Activated CD4-positive, alpha-beta T cell treated with anti-CD3 and anti-CD28 coated beads, Interleukin-10, Interleukin-2, amounts not matched to agents 100 ng/mL and 50 ng/mL, durations not matched to agents 16 hours and 8 hours (primary cell): ENCODE results near the gene CA11.

Experiments
- DNase-seq: peaks from one replicate; pipeline ENCODE4 v3.0.0-alpha.2; 2020

CA11 gene

DNA sequence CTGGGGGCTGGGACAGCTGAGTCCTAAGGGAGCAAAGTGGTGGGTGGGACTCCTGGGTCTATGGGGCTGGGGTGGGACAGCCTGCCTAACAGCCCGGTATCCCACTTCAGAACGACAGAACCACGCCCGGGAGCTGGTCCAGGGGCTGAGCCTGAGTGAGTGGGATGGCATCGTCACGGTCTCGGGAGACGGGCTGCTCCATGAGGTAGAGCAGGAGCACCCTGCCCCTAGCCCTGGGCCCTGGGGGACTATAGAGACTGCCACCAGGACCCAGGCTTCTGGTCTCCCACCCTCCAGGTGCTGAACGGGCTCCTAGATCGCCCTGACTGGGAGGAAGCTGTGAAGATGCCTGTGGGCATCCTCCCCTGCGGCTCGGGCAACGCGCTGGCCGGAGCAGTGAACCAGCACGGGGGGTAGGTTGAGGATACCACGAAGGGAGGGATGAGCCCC, 18.1 kb downstream of the CA11 start:
- DNase-seq, result no peak

GRCh38 chr19:48627201-48627864, 18.7 kb downstream of the CA11 start:
- peak; percentile 42 for DNase-seq

DNA sequence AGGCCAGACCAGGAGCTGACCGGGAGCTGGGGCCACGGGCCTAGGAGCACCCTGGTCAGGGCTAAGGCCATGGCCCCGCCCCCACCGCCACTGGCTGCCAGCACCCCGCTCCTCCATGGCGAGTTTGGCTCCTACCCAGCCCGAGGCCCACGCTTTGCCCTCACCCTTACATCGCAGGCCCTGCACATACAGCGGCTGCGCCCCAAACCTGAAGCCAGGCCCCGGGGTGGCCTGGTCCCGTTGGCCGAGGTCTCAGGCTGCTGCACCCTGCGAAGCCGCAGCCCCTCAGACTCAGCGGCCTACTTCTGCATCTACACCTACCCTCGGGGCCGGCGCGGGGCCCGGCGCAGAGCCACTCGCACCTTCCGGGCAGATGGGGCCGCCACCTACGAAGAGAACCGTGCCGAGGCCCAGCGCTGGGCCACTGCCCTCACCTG, 20.1 kb downstream of the CA11 start:
- no peak for DNase-seq

DNA sequence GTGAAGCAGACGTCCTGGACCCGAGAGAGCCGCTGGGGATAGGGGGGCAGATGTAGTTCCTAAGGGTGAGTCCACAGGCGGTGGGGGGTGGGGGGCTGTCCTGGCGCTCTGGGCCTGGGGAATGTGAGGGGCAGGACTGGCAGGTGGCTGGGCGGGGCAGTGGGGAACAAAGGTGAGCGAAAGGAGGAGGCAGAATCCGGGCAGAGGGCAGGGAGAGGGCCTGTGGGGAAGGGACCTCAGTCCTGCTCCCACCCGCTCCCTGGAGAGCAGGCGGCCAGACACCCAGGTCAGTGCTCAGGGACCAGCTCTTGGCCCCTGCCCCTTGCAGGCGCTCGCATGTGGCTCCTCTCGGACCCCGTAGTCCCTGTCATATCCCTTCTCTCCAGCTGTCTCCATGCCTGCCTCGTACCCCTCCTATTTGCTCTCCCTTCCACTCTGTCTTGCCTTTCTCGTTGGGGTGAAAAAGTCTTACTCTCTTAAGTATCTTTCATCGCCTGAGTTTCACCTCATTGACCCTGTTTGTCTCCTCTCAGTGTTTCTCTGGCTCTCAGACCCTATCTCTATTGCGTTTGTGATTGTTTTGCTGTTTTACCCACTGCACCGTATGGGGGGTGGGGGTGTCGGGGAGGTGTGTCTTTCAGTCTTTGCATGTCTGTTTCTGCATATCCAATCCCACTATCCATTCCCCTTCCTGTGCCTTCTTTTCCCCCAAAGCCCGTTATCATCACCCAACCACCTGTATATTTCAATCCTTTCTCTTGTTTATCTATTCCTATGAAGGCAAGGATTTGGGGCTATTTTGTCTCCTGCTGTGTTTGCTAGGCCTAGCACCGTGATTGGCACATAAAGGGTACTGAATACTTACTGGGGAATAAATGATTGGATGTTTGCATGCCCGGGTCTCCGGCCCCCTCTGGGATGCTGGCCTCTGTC, 20.9 kb downstream of the CA11 start:
- no peak for DNase-seq

- peak; percentile 98 for DNase-seq
These were observed 21.9 kb downstream of the CA11 start for GRCh38 chr19:48624067-48624594.

DNA sequence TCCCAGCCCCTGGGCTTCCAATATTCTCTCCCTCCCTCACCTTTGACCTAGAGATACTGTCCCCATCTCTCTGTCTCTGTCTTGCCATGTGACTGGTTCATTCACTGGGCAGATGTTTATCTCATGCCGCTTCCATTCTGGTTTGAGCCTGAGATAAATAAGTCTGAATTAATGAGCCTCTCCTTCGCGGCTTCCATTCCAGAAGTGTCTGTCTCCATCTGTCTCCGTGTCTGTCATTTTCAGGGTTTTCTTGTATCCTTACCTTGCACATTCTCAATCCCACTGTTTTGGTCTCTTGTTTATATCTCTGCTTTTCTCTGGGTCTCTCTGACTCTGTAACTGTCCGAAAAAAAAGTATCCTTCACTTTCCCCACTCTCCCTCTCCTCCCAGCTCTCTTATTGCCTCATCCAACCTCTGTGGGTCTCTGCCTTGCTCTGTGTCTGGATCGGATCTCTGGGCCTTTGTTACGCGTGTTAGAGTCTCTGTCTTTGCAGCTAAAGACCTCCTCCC, 22.4 kb downstream of the CA11 start:
- no peak for DNase-seq

- DNase-seq, result no peak
These were observed 26.0 kb downstream of the CA11 start for GRCh38 chr19:48619692-48620585.

DNA sequence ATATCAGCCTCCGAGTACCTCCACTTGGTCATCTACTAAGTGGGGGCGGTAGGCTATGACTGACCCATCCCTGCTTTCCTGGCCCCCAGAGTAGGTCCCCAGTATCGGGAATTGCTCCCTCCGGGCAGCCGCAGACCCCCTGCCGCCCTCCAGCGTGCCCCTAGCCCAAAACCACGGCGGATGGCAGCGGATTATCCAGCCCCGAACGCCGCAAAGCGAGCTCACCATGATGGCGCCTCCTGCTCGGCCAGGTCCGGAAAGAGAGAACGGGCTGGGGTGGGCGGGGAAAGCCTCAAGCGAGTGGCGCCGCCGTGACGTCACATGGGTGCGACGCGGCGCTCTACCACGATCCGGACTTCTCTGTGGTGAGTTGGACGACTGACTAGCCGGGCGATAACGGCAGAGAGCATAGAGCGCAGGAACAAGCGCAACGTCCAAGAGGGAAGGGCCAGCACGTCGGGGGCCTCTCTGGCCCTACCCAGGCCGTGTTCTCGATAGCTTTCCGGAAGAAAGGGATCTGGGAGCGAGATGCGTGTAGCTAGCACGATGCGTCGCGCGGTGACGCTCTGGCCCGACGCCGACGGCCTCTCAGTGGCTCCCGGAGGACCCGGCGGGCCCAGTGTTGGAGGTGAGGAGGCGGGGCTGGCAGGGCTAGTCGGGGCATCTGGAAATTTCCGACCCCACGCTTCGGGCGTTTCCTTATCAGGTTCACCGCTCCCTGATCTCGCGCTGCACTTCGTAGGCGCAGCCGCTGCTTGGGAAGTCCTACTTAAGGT, 26.9 kb downstream of the CA11 start, which contains the start of the genes RPL18 and SPHK2:
Gene RPL18, minus strand, starts transcription at position 263 of the 776 bp plus-strand sequence. Its CDS starts 35 bp downstream, at position 228.
Gene SPHK2, plus strand, starts transcription at position 591 of the 776 bp plus-strand sequence. CDS start 1,009 bp downstream, outside the sequence.
- peak; percentile 98 for DNase-seq

- no peak for DNase-seq
These were observed 27.6 kb downstream of the CA11 start for GRCh38 chr19:48618278-48618915.

GRCh38 chr19:48617146-48617937, 28.6 kb downstream of the CA11 start:
- DNase-seq, result no peak

- DNase-seq, result no peak
These were observed 29.4 kb downstream of the CA11 start for GRCh38 chr19:48616491-48617056.

DNA sequence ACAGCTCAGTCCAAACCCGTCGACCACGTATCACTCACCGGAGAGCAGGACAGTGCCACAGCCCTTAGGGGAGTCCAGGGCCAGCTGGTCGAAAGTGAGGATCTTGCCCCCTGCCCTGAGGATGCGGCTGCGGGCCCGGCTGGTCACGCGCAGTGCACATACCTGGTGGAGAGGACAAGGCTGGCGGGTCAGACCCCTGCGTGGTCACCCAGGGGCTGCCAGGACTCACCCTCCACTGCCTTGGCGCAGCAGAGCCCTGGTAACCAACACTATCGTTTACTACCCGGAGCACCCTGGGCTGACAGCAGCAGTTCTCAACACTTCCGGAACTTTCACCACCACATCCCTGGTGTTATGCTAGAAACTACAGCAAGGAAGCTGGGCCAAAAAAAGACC, 29.9 kb downstream of the CA11 start:
- DNase-seq, result no peak

DNA sequence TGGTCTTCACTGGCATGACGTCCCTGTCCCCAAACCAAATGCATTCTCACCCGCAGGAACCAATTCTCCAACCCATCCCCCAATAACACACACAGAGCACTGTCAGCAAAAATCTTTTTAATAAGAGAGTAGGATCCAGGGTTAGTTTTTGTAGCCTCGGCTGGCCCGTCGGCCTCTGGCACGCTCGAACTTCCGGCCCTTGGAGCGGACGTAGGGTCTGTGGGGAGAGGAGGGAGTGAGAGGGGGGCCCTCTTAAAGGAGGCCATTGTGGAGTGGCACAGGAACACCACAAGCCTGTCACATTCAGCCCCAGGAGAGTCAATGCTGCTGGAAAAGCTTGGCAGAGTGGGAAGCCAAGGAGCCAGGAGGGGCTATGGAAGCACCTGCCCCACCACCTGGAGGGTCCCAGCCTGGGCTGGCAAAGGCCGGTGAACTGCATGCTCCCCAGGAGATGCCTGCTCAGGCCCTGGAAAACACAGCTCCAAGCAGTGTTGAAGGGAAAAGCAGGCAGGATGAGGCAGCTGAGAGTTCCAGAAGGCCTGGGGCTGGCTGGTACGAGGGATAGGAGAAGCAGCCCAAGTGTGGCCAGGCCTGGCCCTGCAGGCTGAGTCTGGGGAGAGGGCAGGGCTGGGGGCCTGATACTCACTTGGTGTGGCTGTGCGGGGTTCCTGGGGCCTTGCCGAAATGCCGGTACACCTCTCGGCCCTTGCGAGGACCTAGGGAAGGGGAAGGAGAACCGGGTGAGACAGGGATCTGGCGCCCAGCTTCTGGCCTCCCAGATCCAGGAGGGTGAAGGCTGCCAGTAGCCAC, 30.6 kb downstream of the CA11 start:
- DNase-seq, result no peak

DNA sequence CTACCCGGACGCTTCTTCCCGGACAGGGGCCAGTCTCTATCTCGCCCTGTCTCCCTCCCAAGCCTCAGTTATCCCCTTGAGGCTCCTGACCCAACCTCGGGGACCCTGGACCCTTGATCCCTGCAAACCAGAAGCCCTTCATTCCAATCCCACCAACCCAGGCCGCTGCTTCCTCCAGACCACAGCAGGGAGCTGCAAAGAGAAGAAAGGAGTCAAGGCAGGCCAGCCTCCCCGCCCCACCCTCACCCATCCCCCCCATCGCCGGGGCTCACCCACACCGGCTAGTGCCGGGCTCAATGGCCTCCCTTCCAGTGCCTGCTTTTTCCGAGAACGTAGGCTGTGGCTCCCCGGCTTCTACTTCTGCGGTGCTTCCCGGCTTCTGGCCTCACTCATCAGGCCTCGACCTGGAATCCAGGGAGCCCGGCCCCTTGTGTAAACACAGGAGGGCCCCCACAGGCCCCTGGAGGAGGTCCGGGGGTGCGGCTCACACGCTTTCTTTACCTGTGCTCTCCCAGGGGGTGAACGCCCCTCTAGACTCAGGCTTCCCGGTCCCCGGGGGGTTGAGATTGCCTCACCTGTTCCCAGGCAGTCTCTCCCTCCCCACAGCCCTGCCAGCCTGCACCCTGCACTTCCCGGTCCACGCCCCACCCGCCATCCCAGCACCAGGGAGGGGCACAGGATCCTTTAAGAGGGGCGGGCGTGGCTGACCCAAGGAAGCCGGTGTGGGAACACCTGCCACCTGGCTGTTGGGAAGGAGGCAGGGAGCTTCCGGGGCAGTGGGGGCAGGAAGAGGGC, 31.4 kb downstream of the CA11 start, which contains the start of gene FAM83E:
Gene FAM83E, minus strand, starts transcription at position 641 of the 795 bp plus-strand sequence. CDS start 1,704 bp downstream, outside the sequence.
- DNase-seq, result no peak

- DNase-seq, result peak; percentile 41
These were observed 32.0 kb downstream of the CA11 start for GRCh38 chr19:48613852-48614435.

GRCh38 chr19:48613024-48613851, 32.7 kb downstream of the CA11 start:
- no peak for DNase-seq
